HG03025 (cell line): ENCODE results near the gene NPRL2.
A peak's percentile ranks its signal among the peaks of the same experiment; 100 is the strongest.

Source experiments
- ATAC-seq: cut with Tn5 transposase; IDR thresholded peaks from one replicate; pipeline ENCODE4 v1.9.1; 2021; ENCODE audit warnings: mild to moderate bottlenecking, moderate library complexity; ENCODE audit not compliant: unreplicated experiment, low FRiP score

The NPRL2 gene

DNA sequence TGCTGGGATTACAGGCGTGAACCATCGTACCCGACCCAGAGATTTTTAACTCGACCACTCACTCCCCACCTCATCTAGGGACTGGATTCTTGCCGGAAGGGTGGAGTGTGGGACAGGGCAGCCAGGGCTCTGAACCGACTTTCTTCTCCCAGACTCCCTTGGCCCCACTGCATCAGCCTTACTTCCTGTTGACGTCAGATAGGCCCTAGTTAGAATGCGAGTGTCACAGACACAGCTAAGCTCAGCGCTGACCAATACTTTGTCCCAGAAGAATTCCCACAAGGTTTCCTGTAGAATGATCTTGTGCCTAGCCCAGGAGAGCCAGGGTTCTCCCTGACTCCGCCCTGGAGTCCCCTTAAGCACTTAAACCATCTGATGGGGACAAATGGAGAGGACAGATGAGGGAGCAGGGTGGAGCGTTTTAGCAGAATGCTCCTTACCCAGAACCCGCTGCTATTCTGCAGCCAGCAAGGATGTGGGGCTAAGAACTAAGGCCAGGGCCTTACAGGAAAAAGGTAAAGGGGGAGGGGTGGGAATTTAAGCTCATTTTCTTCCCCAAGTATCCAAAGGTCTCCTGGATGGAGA, 16.7 kb downstream of the NPRL2 start:
- ATAC-seq = no peak

DNA sequence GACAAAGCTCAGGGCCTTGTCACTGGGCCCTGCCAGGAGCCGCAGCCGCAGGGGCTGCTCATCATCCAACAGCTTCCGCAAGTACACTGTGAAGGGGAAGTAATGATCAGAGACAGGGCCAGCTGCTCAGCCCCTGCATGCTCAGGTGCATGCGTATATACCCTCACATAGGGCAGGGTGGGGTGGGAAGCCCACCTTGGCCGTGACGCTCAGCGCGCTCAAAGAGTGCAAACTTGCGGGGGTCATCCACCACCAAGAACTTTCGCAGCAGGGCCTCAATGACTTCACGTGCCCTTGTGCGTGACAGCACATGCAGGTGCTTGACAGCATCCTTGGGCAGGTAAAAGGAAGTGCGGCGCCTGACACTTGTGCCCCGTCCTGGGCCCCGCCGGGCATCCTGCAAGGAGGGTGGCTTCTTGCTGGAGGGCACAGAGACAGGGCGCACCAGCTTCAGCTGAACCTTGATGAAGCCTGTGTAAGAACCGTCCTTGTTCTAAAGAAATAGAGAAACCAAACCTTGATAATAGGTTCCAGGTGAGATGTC, 19.1 kb downstream of the NPRL2 start:
- ATAC-seq = no peak

DNA sequence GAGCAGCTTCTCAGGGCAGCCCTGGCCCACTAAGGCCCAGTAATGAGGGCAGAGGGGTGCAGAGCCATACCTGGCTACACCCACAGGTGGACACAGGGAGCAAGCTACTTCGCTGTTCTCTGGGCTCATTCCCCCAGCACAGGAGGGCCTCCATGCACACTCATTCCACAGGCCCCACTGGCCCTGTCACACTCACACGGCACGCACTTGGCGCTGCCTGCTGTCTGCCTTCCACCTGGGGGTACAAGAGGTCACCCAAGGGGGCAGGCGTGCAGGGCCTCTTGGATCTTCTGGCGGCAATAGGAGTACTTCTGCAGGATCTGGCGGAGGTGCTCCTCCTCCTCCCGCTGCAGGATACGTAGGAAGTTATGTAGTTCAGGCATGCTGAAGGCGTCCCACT, 20.2 kb downstream of the NPRL2 start:
- no peak for ATAC-seq

DNA sequence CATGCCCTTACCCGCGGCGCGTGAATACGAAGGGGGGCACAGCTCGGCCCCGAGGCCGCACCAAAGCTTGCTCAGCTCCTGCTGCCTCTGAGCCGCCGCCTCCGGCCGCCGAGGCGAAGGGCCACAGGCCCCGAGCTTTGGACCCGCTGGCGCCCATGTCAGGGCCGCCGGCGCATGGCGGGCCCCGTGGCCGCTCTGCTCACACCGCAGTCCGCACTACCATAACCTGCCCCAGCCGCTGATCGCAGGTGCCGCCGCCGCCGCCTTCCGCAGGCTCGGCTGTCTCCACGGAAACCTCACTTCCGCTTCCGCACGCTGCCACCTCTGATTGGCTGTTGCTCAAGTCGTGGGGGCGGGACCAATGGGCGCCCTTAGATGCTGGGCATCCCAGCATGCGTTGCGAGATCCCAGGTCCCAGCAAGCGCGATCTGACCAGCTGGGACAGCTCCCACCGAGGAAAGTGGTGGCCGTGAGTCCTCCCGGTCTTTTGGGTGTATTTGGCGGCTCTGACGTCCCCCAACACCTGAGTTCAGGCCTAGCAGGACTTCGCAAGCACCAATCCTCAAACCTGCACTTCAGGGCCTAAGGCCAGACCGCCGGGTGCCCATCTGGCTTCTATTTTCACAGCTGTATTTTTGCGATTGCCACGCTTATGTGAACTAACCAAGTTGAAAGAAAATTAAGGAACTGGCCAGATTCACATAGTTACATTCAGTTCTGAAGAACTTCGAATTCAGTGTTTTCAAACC, 22.5 kb downstream of the NPRL2 start, which contains the start of gene TUSC2:
Gene TUSC2, minus strand, starts transcription at position 281 of the 749 bp plus-strand sequence. Its CDS starts 124 bp downstream, at position 157.
- ATAC-seq = peak; percentile 81

DNA sequence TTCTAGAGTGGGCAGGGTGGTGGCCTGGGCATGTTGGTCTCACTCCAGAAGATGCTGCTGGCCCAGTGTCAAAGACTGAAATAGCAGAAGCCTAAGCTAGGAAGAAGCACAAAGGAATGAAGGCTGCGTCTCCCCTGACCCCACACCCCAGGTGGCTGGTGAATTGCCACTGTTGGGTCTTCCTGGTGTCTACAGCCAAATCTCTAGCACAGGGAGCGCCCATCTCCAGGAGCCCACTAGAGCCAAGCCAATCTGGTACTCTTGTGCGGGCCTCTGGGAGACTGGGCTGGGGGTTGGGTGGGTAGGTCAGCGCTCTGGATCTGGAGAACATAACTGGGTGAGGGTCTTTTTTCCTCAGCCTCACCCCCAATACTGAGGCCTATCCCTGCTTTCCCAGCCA, 23.4 kb downstream of the NPRL2 start:
- no peak for ATAC-seq

DNA sequence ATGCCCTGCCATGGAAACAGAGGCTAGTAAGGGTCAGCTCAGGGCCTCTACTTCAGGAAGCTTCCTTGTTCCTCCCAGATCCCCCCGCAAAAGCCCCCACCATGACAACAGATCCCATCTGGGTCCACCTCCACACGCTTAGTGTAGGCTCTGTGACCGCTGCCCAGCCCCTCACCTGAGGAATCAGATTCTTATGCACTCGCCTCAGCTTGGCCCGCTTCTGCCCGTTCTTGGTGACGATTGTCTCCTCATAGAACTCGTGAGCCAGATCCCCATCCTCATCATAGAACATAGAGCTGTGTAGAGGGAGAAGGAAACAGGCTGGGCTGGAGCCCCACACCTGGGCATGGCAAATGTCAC, 24.4 kb downstream of the NPRL2 start:
- ATAC-seq = no peak

DNA sequence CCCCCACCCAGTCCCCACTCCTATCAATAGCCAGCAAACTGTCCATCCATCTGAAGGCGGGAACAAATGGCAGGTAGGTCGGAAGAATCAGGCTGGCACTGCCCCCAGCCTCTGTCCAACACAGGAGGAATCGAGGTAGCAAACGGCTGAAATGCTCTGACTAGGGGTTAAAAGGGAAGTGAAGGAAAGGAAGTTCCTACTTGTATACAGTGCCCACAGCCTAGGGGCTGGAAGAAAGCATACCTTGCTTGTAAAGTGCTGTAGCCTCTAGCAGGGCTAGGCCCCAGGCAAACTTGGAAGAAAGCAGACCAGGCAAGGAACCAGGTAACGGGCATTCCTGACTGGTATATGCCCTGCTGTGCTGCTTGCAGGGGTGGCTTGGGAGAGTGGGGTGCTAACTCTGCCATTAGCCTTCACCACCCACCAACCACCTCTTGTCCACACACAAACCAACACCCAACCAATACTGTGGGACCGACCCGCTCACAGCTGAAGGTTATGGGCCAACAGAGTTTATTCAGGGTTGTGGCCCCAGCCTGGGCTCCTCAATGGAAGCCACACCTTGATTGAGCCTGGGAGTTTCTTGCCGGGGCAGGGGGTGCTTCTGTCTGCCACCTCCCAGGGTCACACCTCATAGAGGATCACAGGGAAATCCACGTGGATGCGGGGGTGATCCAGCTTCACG, 24.9 kb downstream of the NPRL2 start:
- no peak for ATAC-seq

DNA sequence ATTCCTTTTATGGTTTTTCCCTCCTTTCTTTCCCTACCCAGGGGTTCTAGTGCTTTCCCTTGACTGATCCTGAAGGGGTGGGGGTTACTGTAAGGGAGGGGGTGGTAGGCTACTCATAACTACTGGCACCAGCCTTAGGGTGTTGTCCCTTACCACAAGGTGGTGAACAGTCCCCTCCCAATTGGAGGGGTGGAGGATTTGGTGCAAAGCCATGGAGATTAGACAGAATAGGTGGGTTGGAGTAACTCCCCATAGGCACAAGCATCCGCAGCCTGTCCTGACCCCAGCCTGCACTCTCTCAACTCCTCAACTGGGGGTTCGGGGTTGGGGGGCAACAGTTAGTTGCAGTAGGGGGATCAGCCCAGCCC, 25.5 kb downstream of the NPRL2 start:
- ATAC-seq = no peak

DNA sequence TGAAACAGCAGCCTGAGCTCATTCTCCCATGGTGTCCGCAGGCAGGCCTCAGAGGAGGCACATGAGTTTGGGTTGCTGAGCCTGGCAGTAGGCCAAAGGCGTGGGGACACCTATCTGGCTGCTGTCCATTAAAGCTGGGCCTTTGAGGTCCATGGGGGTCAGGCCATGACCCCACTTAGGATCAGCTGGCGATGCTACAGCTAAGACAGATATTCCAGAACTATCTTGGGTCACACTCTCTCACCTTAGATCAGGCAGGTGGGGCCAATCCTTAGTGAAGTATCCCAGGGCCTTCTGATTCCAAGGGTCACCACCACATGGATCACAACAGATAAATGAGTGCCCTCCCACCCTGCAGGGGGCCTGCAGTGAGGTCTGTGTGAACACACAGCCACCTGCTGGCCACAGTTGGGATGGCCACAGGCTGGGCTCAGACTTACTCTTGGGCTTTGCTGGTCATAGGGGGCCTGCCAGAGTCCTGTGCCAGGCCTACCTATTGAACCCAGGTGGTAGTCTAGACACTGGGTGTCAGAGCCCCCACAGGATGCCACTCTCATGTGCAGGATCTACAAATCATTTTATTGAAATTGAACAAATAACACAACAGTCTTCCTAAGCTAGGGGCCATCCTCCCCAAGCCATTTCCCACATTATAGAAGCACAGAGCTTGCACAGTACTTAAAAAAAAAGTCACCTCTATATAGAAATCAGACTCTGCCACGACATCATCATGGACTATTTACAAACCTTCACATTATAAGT, 26.0 kb downstream of the NPRL2 start:
- no peak for ATAC-seq

DNA sequence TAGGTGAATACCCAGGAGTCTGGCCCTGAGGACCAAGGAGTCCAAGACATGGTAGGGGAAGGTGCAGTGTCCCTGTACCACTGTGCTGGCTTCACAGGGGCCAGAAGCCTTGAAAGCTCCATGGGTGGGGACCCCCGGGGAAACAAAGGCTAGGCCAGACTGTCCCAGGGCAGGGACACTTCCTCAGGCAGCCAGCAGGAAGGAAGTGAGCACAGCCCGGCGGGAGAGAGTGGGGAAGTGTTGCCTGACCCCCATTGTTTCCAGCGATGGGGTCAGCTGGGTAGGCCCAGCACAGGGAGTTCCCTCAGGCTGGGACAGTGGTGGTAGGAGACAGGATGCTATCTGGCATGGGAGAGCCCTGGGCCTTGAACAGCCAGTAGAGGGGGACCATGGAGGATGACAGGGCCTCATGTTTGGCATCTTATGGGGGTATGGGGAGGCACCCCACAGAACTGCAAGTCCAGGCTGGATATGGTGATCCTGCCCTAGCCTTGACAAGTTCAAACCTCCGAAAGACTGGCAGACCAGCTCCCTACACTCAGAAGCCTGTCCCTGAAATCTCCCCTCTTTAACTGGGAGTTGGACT, 26.9 kb downstream of the NPRL2 start:
- no peak for ATAC-seq

DNA sequence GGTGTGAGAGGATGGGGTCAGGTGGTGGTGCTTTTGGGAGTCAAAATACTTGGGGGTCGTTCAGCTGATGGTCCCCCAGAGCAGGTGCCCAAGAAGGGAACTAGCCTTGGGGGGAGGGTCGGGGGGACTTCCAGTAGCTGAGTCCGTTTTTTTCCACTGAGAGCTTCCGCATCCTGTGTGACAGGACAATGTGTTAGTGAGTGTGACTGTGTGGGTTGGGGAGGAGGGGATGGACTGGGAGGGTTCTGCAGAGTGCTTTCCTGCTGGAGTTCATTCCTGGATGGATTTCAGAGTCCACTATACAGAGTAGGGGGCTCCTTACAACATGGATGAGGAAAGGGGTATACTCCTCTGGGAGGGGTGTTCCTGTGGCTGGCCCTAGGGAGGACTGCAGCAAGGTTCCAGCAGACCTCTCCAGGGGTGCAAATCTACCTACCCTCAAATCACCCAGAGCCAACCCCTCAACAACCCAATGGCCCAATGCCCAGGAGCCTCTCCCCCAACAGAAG, 27.4 kb downstream of the NPRL2 start:
- no peak for ATAC-seq

DNA sequence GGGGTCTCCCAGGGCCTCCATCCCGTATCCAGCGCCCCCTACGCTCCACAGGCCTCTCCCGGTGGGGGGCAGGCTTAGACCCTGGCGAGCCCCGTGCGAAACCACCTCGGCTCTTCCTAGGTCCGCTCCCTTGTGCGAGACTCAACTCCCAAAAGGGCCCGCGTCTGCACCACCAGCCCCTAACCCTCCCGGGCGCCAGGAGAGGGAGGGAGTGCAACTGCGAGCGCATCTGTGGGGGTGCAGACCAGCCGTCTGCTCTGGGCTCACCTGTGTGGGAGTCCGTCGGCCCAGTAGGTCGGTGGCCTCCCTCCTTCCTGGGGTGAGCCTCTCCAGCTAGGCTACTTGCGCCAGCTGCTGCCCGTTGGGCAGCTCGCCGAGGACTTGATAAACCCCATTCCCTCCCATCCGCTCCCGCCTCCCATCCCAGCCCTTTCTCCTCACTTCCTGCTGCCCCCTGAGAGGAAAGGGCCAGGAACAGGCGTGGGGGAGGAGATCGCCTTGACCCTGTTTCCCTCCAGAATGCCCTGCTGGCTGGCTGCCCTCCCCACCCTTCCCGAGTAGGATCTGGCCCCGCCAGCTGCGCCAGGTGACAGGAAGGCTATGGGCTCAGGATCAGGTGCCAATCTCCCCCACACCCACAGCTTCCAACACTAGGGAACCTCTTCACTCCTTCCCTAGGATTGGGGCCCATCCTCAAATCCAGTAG, 28.0 kb downstream of the NPRL2 start, which contains the start of gene HYAL2:
Gene HYAL2, minus strand, starts transcription at position 360 of the 706 bp plus-strand sequence. CDS start 2,256 bp downstream, outside the sequence.
- no peak for ATAC-seq

DNA sequence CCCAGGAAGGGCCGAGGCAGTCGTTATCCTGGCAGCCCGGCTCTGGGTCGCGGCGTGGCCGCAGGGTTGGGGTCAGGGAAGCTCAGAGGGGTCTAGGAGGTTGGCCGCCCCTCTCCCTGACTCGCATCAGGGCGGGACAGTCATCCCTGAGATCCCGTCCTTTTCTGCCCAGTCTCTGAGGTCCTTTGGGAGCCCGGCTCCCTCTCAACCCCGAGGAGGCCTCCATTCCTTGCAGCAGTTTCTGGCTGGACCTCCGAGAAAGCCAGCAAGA, 28.5 kb downstream of the NPRL2 start:
- ATAC-seq = no peak

DNA sequence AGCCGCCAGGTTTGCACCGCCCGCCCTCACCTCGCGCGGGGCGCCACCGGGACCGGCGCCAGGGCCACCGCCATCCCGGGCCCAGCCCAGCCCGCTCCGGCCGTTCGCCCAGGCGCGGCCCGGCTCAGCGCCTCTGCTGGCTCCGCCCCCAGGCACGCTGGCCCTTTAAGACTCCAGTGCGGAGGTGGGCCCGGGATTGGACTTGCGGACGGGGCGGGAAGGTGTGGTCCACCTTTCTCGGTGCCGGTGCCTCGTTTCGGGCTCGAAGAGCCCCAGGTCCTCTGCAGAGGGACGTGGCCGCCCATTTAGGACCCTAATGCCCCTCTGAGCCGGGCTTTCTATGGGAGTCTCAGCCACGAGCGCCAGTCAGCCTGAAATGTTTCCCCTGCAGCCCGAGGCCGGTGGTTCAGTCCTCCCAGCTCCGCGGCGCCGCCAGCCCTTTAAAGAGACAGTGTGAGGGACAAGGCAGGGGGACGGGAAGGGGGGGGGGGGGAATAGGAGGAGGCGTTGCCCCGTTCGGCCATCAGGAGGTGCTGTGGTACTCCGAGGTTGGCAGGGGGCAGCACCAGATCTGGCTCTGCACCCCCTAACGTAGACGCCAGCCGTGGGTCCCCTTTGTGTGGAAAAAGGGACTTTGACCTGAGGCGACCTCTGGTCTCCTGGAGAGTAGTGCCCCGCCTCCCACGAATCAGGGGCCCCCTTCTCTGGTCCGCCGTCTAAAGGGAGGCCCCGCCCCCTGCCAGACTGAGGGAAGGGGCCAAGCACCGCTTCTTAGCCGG, 29.1 kb downstream of the NPRL2 start:
- ATAC-seq = peak; percentile 74

DNA sequence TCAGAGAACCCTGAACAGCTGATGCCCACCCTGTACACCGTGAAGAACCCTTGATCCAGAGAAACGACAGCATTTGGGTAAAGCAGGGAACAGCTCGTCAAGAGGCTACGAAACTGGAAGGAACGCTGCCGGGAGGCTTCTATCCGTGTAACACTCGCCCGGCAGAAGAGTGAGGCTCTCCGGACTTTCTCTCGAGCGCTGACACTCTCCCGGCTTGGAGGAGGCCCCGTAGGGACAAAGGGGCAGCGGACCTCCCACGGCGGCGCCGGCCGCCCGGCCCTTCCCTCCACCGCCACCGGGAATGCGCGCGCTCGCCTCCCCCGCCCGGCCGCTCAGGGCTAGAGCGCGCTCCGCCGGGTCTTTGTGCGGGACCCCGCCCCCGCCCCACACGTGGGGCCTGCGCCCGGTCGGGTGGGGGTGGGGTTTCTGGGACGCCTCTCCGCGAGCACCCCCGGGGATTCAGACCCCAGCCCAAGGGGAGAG, 29.7 kb downstream of the NPRL2 start:
- peak; percentile 49 for ATAC-seq

DNA sequence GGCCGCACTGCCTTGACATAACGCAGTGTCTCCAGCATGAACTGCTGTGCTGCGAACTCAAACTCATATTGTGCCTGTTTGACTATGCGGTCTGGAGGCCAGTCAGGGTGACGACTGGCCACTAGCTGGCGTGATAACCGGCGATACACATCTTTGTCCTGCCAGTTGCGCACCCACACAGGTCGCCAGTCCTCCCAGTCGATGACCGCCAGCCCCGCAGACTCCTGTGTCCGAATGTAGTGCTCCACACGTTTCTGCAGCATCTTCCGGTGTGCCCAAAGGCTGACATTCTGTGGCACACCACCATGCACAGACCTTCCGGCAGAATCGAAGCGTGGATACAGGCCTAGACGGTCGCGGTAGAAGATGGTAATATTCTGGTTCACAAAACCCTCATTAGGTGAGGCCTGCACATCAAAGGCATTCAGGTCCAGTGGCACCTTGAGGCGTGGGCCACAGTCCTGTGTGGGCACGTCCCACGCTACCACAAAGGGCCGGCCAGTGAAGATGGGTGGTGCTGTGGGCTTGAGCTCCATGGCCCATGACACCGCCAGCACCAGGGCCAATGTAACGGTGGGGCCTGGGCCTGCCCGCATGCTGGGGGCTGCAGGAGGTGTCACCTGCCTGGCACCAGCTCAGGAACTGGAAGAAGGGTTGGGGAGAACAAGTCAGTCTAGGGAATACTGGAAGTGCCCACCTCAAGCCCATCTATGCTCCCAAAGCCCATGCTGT, 30.5 kb downstream of the NPRL2 start:
- ATAC-seq = no peak

DNA sequence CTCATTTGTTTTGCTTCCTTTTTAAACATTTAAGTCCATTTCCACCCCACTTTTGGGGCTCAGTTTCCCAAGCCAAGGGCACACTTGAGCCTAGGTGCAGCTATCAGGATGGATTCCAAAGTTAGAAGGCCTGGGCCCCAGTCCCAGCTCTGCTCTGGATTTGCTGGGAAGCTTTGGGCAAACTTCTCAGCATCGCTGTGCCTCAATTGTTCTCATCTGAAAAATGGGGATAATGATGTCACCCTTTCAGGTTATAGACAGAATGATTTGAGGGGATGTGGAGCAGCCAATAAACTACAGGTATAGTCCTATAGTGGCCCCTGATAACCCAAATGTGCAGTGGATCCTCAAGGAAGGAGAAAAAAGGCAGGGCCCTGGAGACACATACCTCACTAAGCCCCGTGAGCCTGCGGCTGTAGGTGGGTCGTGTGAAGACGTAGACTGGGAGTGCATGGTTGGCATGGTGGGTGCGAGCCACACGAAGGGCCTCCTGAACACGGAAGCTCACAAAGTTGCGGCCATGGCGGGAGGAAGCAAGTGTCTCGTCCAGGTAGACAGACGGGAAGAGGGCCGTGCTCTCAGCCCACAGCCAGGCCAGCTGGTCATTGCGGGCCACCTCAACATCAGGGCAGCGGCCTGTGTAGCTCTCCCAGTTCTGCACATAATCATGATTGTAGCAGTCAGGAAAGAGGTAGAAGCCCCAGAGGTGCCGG, 31.2 kb downstream of the NPRL2 start:
- no peak for ATAC-seq

DNA sequence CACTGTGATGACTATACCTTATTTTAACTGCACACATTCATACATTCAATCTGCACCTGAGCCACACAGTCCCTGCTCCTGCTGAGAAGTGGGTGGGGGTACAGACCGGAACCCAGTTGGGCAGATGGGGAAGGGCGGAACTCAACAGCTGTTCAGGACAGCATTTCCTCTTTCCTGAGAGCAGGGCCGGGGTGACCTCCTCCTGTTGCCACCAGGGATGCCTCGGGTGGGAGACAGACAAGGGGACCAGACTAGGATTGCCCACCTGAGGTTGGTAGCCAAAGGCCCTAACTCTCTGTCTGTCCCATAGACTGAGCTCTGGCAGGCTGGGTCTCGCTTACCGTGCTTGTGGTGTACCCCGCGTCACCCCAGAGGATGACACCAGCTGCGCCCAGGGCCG, 32.0 kb downstream of the NPRL2 start:
- no peak for ATAC-seq
